K562 (cell line): ENCODE results near the gene AGT. TPM values are rescaled to one million over a fixed set of nuclear protein-coding genes. Genes with fewer than 3 reads are reported as not detected.

Experiments used
- ATAC-seq: fragments of 200-7000 bp; cut with Tn5 transposase; 3 replicates; pipeline ENCODE4 v1.9.1; 2020; ENCODE audit warnings: moderate library complexity
- BruUV-seq: library from RNA; stranded (reverse); fragments of 400-500 nt; replicated peaks from 2 replicates; lab custom pipeline; 2021; lab: Mats Ljungman, UMichigan
- CTCF ChIA-PET: fragments of 300-600 bp; formaldehyde crosslinking; extraction: SDS; loops from one replicate; lab custom pipeline; 2021; ENCODE audit warnings: low intra/inter-chr PET ratio; lab: Yijun Ruan, JAX
- POLR2A ChIA-PET: fragments of 300-600, 350-650 bp; sonication (Branson Sonifier 250); formaldehyde crosslinking; extraction: SDS; loops from one replicate; lab custom pipeline; 2021; ENCODE audit warnings: antibody characterized with exemption, inconsistent platforms; lab: Yijun Ruan, JAX
- DNase-seq, 4 experiments: peaks; one replicate each; pipeline versions ENCODE4 v3.0.0 to v3.0.0-alpha.2; 2011 to 2018; ENCODE audit warnings: low spot score in 3 of 4, mixed read lengths in 3 of 4; ENCODE audit errors: extremely low read depth in 1 of 4
- FAIRE-seq: peaks from 2 replicates; lab custom pipeline; 2011; peaks lifted over from hg19 to GRCh38; lab: Jason Lieb, UNC
- H2AFZ ChIP-seq: 2 replicates; pipeline ENCODE4 v1.6.0; 2011; ENCODE audit warnings: low read depth, low read length, control low read depth, inconsistent platforms
- H3K27ac ChIP-seq: fragments of 200-600 bp; 3 replicates; pipeline ENCODE4 v1.8.0; 2011; ENCODE audit warnings: low read depth, mild to moderate bottlenecking, control low read depth, inconsistent platforms, low read length, moderate library complexity, mixed read lengths; ENCODE audit errors: extremely low read depth
- H3K27me3 ChIP-seq, 2 experiments: fragments of 300-600 bp in 1 of 2; 2 replicates in 1 of 2; 3 replicates in 1 of 2; pipeline versions ENCODE4 v1.6.0 to v1.8.0; 2011; ENCODE audit warnings: inconsistent platforms in 2 of 2, low read length in 2 of 2, mild to moderate bottlenecking in 1 of 2, mixed read lengths in 1 of 2, moderate library complexity in 1 of 2; ENCODE audit not compliant: control insufficient read depth in 2 of 2, insufficient read depth in 2 of 2
- H3K36me3 ChIP-seq: fragments of 300-600 bp; 3 replicates; pipeline ENCODE4 v1.8.0; 2011; ENCODE audit warnings: mild to moderate bottlenecking, low read length, inconsistent platforms; ENCODE audit not compliant: control insufficient read depth, insufficient read depth
- H3K4me1 ChIP-seq, 2 experiments: fragments of 200-600 bp in 1 of 2; replicated peaks in 1 of 2; 2 replicates in 1 of 2; 3 replicates in 1 of 2; pipeline versions ENCODE4 v1.5.1 to v1.8.0; 2011; ENCODE audit warnings: inconsistent platforms in 2 of 2, low read length in 2 of 2, mild to moderate bottlenecking in 1 of 2, mixed read lengths in 1 of 2, moderate library complexity in 1 of 2; ENCODE audit not compliant: control insufficient read depth in 2 of 2, insufficient read depth in 2 of 2
- H3K4me2 ChIP-seq: 2 replicates; pipeline ENCODE4 v1.6.1; 2011; ENCODE audit warnings: low read length, control low read depth, inconsistent platforms, mixed read lengths; ENCODE audit not compliant: insufficient read depth
- H3K4me3 ChIP-seq: fragments of 200-600 bp; sonication (generic), shearing (Covaris generic); 2 replicates; pipeline ENCODE4 v1.5.1; 2016; ENCODE audit warnings: control low read depth, inconsistent platforms
- H3K79me2 ChIP-seq: fragments of 200-600 bp; 3 replicates; pipeline ENCODE4 v1.8.0; 2011; ENCODE audit warnings: low read length, inconsistent platforms; ENCODE audit not compliant: control insufficient read depth, insufficient read depth
- H3K9ac ChIP-seq, 2 experiments: 2 replicates each; pipeline versions ENCODE4 v1.6.0 to v1.6.1; 2011; ENCODE audit warnings: low read depth in 2 of 2, low read length in 2 of 2, control low read depth in 1 of 2, inconsistent platforms in 1 of 2, mild to moderate bottlenecking in 1 of 2, mixed read lengths in 1 of 2; ENCODE audit not compliant: insufficient read depth in 1 of 2
- H3K9me1 ChIP-seq: one replicate; pipeline ENCODE4 v1.6.0; 2011; ENCODE audit warnings: inconsistent platforms, mild to moderate bottlenecking, low read length, moderate library complexity; ENCODE audit not compliant: control insufficient read depth, insufficient read depth
- H3K9me3 ChIP-seq: replicated peaks from 2 replicates; pipeline ENCODE4 v1.5.1; 2011; ENCODE audit warnings: low read depth, low read length, inconsistent platforms; ENCODE audit not compliant: control insufficient read depth, insufficient read depth
- H4K20me1 ChIP-seq: replicated peaks from 2 replicates; pipeline ENCODE4 v1.6.1; 2011; ENCODE audit warnings: low read length, inconsistent platforms, mixed read lengths; ENCODE audit not compliant: control insufficient read depth, insufficient read depth
- BCOR ChIP-seq: fragments of 450-650 bp; IDR thresholded peaks from 2 replicates; pipeline ENCODE4 v1.6.1; 2016
- CHD2 ChIP-seq: IDR thresholded peaks from 2 replicates; pipeline ENCODE4 v1.6.1; 2011; ENCODE audit warnings: low read depth, low read length
- HNRNPLL ChIP-seq: fragments of 200-400 bp; formaldehyde crosslinking; IDR thresholded peaks from 2 replicates; pipeline ENCODE4 v1.6.1; 2017; ENCODE audit warnings: low read length, low read depth, mild to moderate bottlenecking; ENCODE audit not compliant: poor library complexity, severe bottlenecking
- HOXB6 ChIP-seq: fragments of 250-450 bp; sonication (Bioruptor Pico); IDR thresholded peaks from 2 replicates; pipeline ENCODE4 v1.5.1; 2022; ENCODE audit warnings: mild to moderate bottlenecking, borderline replicate concordance
- PURB ChIP-seq: sonication (generic); formaldehyde crosslinking; IDR thresholded peaks from 2 replicates; pipeline ENCODE4 v1.9.0; 2021; ENCODE audit warnings: low read depth, mild to moderate bottlenecking, missing genetic modification reagents
- TAF1 ChIP-seq: IDR thresholded peaks from 2 replicates; pipeline ENCODE4 v1.6.1; 2011; ENCODE audit warnings: mild to moderate bottlenecking, low read length, moderate library complexity; ENCODE audit not compliant: insufficient read depth, control insufficient read depth, severe bottlenecking; ENCODE audit errors: extremely low read depth
- WGBS: fragments of 100-300 bp; shearing (Covaris generic); methylation state at CpG from one replicate; pipeline ENCODE4 v1.1.6; 2016; ENCODE audit warnings: low coverage, mixed read lengths; ENCODE audit not compliant: insufficient coverage; ENCODE audit errors: missing lambda C conversion rate; 5-methylcytosine and 5-hydroxymethylcytosine counted together
- in situ Hi-C: fragments of 300-500 bp; cut with MboI; formaldehyde crosslinking; loops from 4 replicates; pipeline ENCODE4 v1.15.0; 2018; ENCODE audit warnings: inconsistent platforms, mixed read lengths
- intact Hi-C: fragments of 100-400 bp; cut with micrococcal nuclease; formaldehyde crosslinking; loops from 2 replicates; pipeline ENCODE4 v1.14.2; 2022
- polyA plus RNA-seq, 8 experiments: library from polyadenylated mRNA; depleted of rRNA in 4 of 8; stranded (reverse) in 5 of 8; unstranded in 3 of 8; fragments of >200 nt; fragmentation: Nextera tagmentation in 2 of 8; fragmentation: Illumina TruSeq in 1 of 8; extraction: Ambion mirVana in 2 of 8; extraction: Trizol in 1 of 8; gene quantifications; 2 replicates each; pipeline versions ENCODE4 v1.2.1 to v1.2.3, GENCODE V29; 2011 to 2014; ENCODE audit warnings: inconsistent platforms in 1 of 8, missing spikeins in 1 of 8
- total RNA-seq, 7 experiments: library from RNA; depleted of rRNA in 6 of 7; stranded (reverse); fragments of >200 nt in 6 of 7; fragmentation: Illumina TruSeq in 2 of 7; extraction: Trizol in 2 of 7; gene quantifications; 2 replicates each; pipeline versions ENCODE4 v1.2.1 to v1.2.3, GENCODE V29; 2011 to 2021; ENCODE audit warnings: low replicate concordance in 1 of 7
- TF ChIP-seq, protein P1 (sequence below), 2 experiments: fragments of 200-800 bp in 1 of 2; sonication (Bioruptor generic) in 1 of 2; sonication (generic) in 1 of 2; formaldehyde crosslinking in 1 of 2; IDR thresholded peaks in 1 of 2; conservative IDR thresholded peaks in 1 of 2; 2 replicates each; pipeline versions ENCODE4 v1.5.0 to v1.6.1; 2016 to 2020; ENCODE audit warnings: missing compliant biosample characterization in 1 of 2, missing genetic modification characterization in 1 of 2, missing genetic modification reagents in 1 of 2
- TF ChIP-seq, protein P2 (sequence below): sonication (generic); formaldehyde crosslinking; IDR thresholded peaks from 2 replicates; pipeline ENCODE4 v1.8.1; 2022; ENCODE audit warnings: missing genetic modification reagents
- TF ChIP-seq, protein P3 (sequence below): fragments of 250-450 bp; sonication (Bioruptor Pico); IDR thresholded peaks from 2 replicates; pipeline ENCODE4 v1.8.0; 2021; ENCODE audit warnings: moderate library complexity, mild to moderate bottlenecking, inconsistent platforms
- TF ChIP-seq, protein P4 (sequence below): fragments of 450-650 bp; IDR thresholded peaks from 2 replicates; pipeline ENCODE4 v1.7.0; 2016; ENCODE audit warnings: borderline replicate concordance

Gene AGT
- total and polyA plus RNA-seq, 9 of the 15 experiments (the other 6 are each of a cell fraction or from before 2014, with no cell fraction given), result 0.40 TPM; not detected in 8

DNA sequence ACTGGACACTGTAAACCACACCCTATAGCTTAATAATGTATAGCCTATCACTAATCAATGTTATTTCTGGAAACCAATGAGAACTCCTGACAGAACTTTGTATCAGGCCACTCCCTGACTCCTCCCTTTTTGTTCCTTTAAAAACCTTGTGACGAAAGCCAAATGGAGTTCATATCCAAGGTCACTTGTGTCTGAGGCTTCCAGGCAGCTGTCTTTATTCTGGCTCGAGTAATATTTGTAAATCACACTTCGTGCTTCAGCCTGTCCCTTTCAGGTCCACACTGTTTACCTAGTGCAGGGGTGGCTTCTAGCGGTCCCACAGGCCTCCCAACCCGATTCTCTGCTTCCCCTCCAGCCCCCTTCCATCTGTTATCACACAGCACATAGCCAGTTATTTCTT lies 17.1 kb upstream of the AGT start:
- no peak overlapping the region for H2AFZ ChIP-seq
- ChIA-PET POLR2A (no interaction called here), CTCF (no interaction called here)
- H3K79me2 ChIP-seq, result no peaks in the 10 kb centered on the region
- no peaks in the 10 kb centered on the region for H3K4me1 ChIP-seq
- H3K9me3 ChIP-seq, result no peaks in the 10 kb centered on the region
- H3K27me3 ChIP-seq, result peaks cover 17 to 46% of the 10 kb centered on the region in 2 experiments
- H3K9me1 ChIP-seq, result no peaks in the 10 kb centered on the region
- TF ChIP-seq HOXB6 (CRISPR knock-in tag) (no peak), CHD2 (no peak), PURB (CRISPR knock-in tag) (no peak), TAF1 (no peak), HNRNPLL (no peak), BCOR (no peak)
- TF ChIP-seq, protein P1, sequence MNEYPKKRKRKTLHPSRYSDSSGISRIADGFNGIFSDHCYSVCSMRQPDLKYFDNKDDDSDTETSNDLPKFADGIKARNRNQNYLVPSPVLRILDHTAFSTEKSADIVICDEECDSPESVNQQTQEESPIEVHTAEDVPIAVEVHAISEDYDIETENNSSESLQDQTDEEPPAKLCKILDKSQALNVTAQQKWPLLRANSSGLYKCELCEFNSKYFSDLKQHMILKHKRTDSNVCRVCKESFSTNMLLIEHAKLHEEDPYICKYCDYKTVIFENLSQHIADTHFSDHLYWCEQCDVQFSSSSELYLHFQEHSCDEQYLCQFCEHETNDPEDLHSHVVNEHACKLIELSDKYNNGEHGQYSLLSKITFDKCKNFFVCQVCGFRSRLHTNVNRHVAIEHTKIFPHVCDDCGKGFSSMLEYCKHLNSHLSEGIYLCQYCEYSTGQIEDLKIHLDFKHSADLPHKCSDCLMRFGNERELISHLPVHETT (CRISPR knock-in tag; conservative IDR thresholded peaks at IDR 0.05 in 1 of 2, IDR thresholded peaks at IDR 0.05 in 1 of 2), result no peak
- TF ChIP-seq, protein P2, sequence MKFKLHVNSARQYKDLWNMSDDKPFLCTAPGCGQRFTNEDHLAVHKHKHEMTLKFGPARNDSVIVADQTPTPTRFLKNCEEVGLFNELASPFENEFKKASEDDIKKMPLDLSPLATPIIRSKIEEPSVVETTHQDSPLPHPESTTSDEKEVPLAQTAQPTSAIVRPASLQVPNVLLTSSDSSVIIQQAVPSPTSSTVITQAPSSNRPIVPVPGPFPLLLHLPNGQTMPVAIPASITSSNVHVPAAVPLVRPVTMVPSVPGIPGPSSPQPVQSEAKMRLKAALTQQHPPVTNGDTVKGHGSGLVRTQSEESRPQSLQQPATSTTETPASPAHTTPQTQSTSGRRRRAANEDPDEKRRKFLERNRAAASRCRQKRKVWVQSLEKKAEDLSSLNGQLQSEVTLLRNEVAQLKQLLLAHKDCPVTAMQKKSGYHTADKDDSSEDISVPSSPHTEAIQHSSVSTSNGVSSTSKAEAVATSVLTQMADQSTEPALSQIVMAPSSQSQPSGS (CRISPR knock-in tag), result no peak
- TF ChIP-seq, protein P3, sequence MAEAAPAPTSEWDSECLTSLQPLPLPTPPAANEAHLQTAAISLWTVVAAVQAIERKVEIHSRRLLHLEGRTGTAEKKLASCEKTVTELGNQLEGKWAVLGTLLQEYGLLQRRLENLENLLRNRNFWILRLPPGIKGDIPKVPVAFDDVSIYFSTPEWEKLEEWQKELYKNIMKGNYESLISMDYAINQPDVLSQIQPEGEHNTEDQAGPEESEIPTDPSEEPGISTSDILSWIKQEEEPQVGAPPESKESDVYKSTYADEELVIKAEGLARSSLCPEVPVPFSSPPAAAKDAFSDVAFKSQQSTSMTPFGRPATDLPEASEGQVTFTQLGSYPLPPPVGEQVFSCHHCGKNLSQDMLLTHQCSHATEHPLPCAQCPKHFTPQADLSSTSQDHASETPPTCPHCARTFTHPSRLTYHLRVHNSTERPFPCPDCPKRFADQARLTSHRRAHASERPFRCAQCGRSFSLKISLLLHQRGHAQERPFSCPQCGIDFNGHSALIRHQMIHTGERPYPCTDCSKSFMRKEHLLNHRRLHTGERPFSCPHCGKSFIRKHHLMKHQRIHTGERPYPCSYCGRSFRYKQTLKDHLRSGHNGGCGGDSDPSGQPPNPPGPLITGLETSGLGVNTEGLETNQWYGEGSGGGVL (CRISPR knock-in tag), result no peak
- TF ChIP-seq, protein P4, sequence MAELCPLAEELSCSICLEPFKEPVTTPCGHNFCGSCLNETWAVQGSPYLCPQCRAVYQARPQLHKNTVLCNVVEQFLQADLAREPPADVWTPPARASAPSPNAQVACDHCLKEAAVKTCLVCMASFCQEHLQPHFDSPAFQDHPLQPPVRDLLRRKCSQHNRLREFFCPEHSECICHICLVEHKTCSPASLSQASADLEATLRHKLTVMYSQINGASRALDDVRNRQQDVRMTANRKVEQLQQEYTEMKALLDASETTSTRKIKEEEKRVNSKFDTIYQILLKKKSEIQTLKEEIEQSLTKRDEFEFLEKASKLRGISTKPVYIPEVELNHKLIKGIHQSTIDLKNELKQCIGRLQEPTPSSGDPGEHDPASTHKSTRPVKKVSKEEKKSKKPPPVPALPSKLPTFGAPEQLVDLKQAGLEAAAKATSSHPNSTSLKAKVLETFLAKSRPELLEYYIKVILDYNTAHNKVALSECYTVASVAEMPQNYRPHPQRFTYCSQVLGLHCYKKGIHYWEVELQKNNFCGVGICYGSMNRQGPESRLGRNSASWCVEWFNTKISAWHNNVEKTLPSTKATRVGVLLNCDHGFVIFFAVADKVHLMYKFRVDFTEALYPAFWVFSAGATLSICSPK, result no peak
- intact Hi-C loops (no loop called here), in situ Hi-C loops (no loop called here)
- no peak overlapping the region for H3K4me2 ChIP-seq
- DNase-seq (no peak), FAIRE-seq (no peak), ATAC-seq (no peak)
- no peaks in the 10 kb centered on the region for H3K36me3 ChIP-seq
- no TSS peak for BruUV-seq
- no peak overlapping the region for H3K9ac ChIP-seq
- H3K27ac ChIP-seq, result no peak overlapping the region
- WGBS, result under 1% methylated on average over 5 of the region's 5 CpGs
- H4K20me1 ChIP-seq, result no peaks in the 10 kb centered on the region
- H3K4me3 ChIP-seq, result no peak overlapping the region
